DOHH2 (cell line): ENCODE results near the gene ASXL2.

Experiments used
- EZH2phosphoT487 ChIP-seq: fragments of 200-600 bp; sonication (generic); IDR thresholded peaks from 2 replicates; pipeline ENCODE4 v1.6.1; 2017; ENCODE audit warnings: borderline replicate concordance, mild to moderate bottlenecking, antibody characterized with exemption, low read length, moderate library complexity, mixed read lengths
- TF ChIP-seq, protein P1 (sequence below): fragments of 200-600 bp; sonication (generic); IDR thresholded peaks from one replicate; pipeline ENCODE4 v1.5.1; 2014; ENCODE audit warnings: antibody characterized with exemption, mild to moderate bottlenecking, low read depth, low read length; ENCODE audit not compliant: poor library complexity, severe bottlenecking

DNA sequence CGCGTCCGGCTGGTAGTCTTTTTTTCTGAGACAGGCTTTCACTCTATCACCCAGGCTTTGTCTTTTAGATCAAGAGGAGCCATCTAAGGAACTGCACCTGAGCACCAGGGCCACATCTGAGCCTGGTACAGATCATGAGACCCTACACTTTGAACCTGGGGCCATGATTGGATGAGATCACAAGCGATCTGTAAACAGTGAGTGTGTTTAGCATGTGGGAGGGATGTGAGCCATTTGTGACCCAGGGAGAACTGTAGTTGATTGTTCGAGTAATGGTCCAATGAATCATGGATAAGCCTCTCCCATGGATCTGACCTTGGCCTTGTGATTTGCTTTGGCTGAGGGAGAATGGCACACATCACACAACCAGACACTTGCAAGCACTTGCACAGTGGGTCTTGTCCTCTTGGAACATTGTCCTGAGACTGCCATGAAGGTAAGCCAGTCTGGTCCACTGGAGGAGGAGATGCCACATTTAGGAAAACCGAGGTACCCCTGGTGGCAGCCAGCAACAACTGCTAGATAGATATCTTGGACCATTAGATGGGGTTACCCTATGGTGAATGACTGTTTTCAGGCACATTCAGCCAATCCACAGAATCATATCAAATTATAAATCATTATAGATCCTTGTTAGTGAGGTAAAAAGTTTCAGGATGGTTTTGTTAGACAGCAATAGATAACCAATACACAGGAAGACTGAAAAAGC is 185.4 kb downstream of the ASXL2 start:
- TF ChIP-seq, protein P1, sequence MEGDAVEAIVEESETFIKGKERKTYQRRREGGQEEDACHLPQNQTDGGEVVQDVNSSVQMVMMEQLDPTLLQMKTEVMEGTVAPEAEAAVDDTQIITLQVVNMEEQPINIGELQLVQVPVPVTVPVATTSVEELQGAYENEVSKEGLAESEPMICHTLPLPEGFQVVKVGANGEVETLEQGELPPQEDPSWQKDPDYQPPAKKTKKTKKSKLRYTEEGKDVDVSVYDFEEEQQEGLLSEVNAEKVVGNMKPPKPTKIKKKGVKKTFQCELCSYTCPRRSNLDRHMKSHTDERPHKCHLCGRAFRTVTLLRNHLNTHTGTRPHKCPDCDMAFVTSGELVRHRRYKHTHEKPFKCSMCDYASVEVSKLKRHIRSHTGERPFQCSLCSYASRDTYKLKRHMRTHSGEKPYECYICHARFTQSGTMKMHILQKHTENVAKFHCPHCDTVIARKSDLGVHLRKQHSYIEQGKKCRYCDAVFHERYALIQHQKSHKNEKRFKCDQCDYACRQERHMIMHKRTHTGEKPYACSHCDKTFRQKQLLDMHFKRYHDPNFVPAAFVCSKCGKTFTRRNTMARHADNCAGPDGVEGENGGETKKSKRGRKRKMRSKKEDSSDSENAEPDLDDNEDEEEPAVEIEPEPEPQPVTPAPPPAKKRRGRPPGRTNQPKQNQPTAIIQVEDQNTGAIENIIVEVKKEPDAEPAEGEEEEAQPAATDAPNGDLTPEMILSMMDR: no peak
- no peak for TF ChIP-seq EZH2phosphoT487
